Skeletal muscle satellite cell (primary cell): ENCODE measurements around the gene SPDL1.
"Not testable (repeated sequence)": the region's sequence is repeated elsewhere in the genome, so short reads cannot be mapped to it uniquely, and the experiment has no call there.

ENCODE experiments used
- H3K27me3 ChIP-seq: 2 replicates; pipeline ENCODE4 v1.7.0; 2013; ENCODE audit warnings: low read length; ENCODE audit not compliant: control insufficient read depth, insufficient read depth
- H3K36me3 ChIP-seq: 2 replicates; pipeline ENCODE4 v1.7.0; 2013; ENCODE audit warnings: mild to moderate bottlenecking, control low read depth, low read length; ENCODE audit not compliant: insufficient read depth
- H3K4me1 ChIP-seq: 2 replicates; pipeline ENCODE4 v1.7.0; 2013; ENCODE audit warnings: low read length; ENCODE audit not compliant: control insufficient read depth, insufficient read depth
- H3K4me2 ChIP-seq: 2 replicates; pipeline ENCODE4 v1.7.0; 2013; ENCODE audit warnings: mild to moderate bottlenecking, low read length
- H3K4me3 ChIP-seq: 2 replicates; pipeline ENCODE4 v1.7.0; 2013; ENCODE audit warnings: low read length
- H3K9ac ChIP-seq: 2 replicates; pipeline ENCODE4 v1.7.0; 2013; ENCODE audit warnings: mild to moderate bottlenecking, low read depth, low read length, moderate library complexity
- H3K9me3 ChIP-seq: replicated peaks from 2 replicates; pipeline ENCODE4 v1.7.0; 2013; ENCODE audit warnings: mild to moderate bottlenecking, control low read depth, low read length

Gene SPDL1

GRCh38 chr5:169599451-169599850, 15.9 kb downstream of the SPDL1 start:
- Histone ChIP-seq H3K27me3 (no peaks in the 10 kb centered on the region), H3K36me3 (peaks cover 90% of the 10 kb centered on the region), H3K4me1 (peaks cover 28% of the 10 kb centered on the region), H3K4me2 (no peak overlapping the region), H3K9ac (no peak overlapping the region), H3K9me3 (no peaks in the 10 kb centered on the region), H3K4me3 (no peak overlapping the region)

- H3K27me3 ChIP-seq: no peaks in the 10 kb centered on the region
- peaks cover 28% of the 10 kb centered on the region for H3K4me1 ChIP-seq
- H3K4me3 ChIP-seq: no peak overlapping the region
- peak overlapping the region; percentile 64 for H3K9ac ChIP-seq
- no peaks in the 10 kb centered on the region for H3K9me3 ChIP-seq
- peaks cover 75% of the 10 kb centered on the region for H3K36me3 ChIP-seq
- peak overlapping the region; percentile 42 for H3K4me2 ChIP-seq
Measured at GRCh38 chr5:169602535-169602934, 19.0 kb downstream of the SPDL1 start.

- Histone ChIP-seq H3K9me3 (peaks cover 8% of the 10 kb centered on the region), H3K27me3 (no peaks in the 10 kb centered on the region), H3K4me3 (no peak overlapping the region), H3K36me3 (peaks cover 38% of the 10 kb centered on the region), H3K4me1 (peaks cover 19% of the 10 kb centered on the region), H3K4me2 (no peak overlapping the region), H3K9ac (no peak overlapping the region)
Measured at GRCh38 chr5:169606279-169606678, 22.7 kb downstream of the SPDL1 start.

- H3K4me1 ChIP-seq: peaks cover 5% of the 10 kb centered on the region
- peaks cover 28% of the 10 kb centered on the region for H3K36me3 ChIP-seq
- H3K9me3 ChIP-seq: peaks cover 8% of the 10 kb centered on the region
- no peak overlapping the region for H3K4me2 ChIP-seq
- no peak overlapping the region for H3K4me3 ChIP-seq
- no peak overlapping the region for H3K9ac ChIP-seq
- H3K27me3 ChIP-seq: no peaks in the 10 kb centered on the region
Measured at GRCh38 chr5:169607882-169608281, 24.3 kb downstream of the SPDL1 start.

- H3K4me2 ChIP-seq: no peak overlapping the region
- H3K4me3 ChIP-seq: no peak overlapping the region
- H3K27me3 ChIP-seq: no peaks in the 10 kb centered on the region
- H3K9ac ChIP-seq: no peak overlapping the region
- peaks cover 13% of the 10 kb centered on the region for H3K36me3 ChIP-seq
- H3K4me1 ChIP-seq: no peaks in the 10 kb centered on the region
- peaks cover 8% of the 10 kb centered on the region for H3K9me3 ChIP-seq
Measured at GRCh38 chr5:169609716-169610115, 26.1 kb downstream of the SPDL1 start.

- Histone ChIP-seq H3K4me1 (no peaks in the 10 kb centered on the region), H3K27me3 (no peaks in the 10 kb centered on the region), H3K4me2 (no peak overlapping the region), H3K9me3 (peaks cover 8% of the 10 kb centered on the region), H3K36me3 (peaks cover 6% of the 10 kb centered on the region), H3K4me3 (no peak overlapping the region), H3K9ac (no peak overlapping the region)
Measured at GRCh38 chr5:169610606-169611005, 27.0 kb downstream of the SPDL1 start.

- H3K4me2 ChIP-seq: no peak overlapping the region
- no peak overlapping the region for H3K4me3 ChIP-seq
- no peaks in the 10 kb centered on the region for H3K9me3 ChIP-seq
- H3K9ac ChIP-seq: no peak overlapping the region
- H3K4me1 ChIP-seq: no peaks in the 10 kb centered on the region
- no peaks in the 10 kb centered on the region for H3K27me3 ChIP-seq
- H3K36me3 ChIP-seq: no peaks in the 10 kb centered on the region
Measured at GRCh38 chr5:169615561-169615960, 32.0 kb downstream of the SPDL1 start.

- not testable (repeated sequence) for H3K4me3 ChIP-seq, H3K4me2 ChIP-seq, H3K9me3 ChIP-seq, H3K27me3 ChIP-seq, H3K36me3 ChIP-seq, H3K9ac ChIP-seq
- H3K4me1 ChIP-seq: peaks cover 21% of the 10 kb centered on the region
Measured at GRCh38 chr5:169624307-169624706, 40.7 kb downstream of the SPDL1 start.

GRCh38 chr5:169626779-169627178, 43.2 kb downstream of the SPDL1 start:
- H3K9ac ChIP-seq: no peak overlapping the region
- no peak overlapping the region for H3K4me3 ChIP-seq
- H3K36me3 ChIP-seq: no peaks in the 10 kb centered on the region
- H3K4me2 ChIP-seq: no peak overlapping the region
- H3K27me3 ChIP-seq: no peaks in the 10 kb centered on the region
- H3K4me1 ChIP-seq: peaks cover 43% of the 10 kb centered on the region
- H3K9me3 ChIP-seq: no peaks in the 10 kb centered on the region

- H3K4me2 ChIP-seq: no peak overlapping the region
- H3K4me1 ChIP-seq: peaks cover 44% of the 10 kb centered on the region
- no peaks in the 10 kb centered on the region for H3K27me3 ChIP-seq
- no peak overlapping the region for H3K4me3 ChIP-seq
- H3K9ac ChIP-seq: no peak overlapping the region
- no peaks in the 10 kb centered on the region for H3K36me3 ChIP-seq
- H3K9me3 ChIP-seq: no peaks in the 10 kb centered on the region
Measured at GRCh38 chr5:169627551-169627950, 44.0 kb downstream of the SPDL1 start.

- Histone ChIP-seq H3K9ac (no peak overlapping the region), H3K4me3 (no peak overlapping the region), H3K27me3 (no peaks in the 10 kb centered on the region), H3K9me3 (no peaks in the 10 kb centered on the region), H3K4me2 (no peak overlapping the region), H3K4me1 (peaks cover 44% of the 10 kb centered on the region), H3K36me3 (no peaks in the 10 kb centered on the region)
Measured at GRCh38 chr5:169628892-169629291, 45.3 kb downstream of the SPDL1 start.

- no peaks in the 10 kb centered on the region for H3K9me3 ChIP-seq
- H3K9ac ChIP-seq: no peak overlapping the region
- peaks cover 44% of the 10 kb centered on the region for H3K4me1 ChIP-seq
- H3K4me3 ChIP-seq: no peak overlapping the region
- H3K4me2 ChIP-seq: no peak overlapping the region
- H3K27me3 ChIP-seq: no peaks in the 10 kb centered on the region
- no peaks in the 10 kb centered on the region for H3K36me3 ChIP-seq
Measured at GRCh38 chr5:169629847-169630548, 46.4 kb downstream of the SPDL1 start.
